Astrocyte of the hippocampus (primary cell): ENCODE measurements around the gene PARL.

ENCODE experiments used
- DNase-seq: peaks from one replicate; pipeline ENCODE4 v3.0.0; 2011; ENCODE audit warnings: low read depth, low spot score

The PARL gene

GRCh38 chr3:183818041-183818620 is 66.5 kb downstream of the PARL start:
- DNase-seq: no peak

DNA sequence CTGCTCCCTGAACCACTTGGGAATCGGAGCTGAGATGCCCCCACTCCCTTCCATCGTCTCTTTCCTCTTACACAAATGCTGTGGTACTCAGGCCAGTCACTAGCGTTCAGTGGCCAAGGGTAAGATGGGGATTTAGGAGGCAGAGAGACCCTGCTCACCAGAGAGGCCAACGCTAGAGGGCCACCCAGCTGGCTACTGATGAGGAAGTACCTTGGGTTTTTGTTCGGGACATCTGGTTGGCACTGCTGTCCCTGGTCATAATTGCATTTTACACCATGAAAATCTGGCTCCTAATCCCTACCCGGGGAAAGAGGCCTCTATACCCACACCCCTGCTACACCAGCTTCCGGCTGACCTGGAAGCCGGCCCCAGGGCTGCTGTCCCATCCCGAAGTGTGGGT is 67.0 kb downstream of the PARL start:
- no peak for DNase-seq

- DNase-seq: no peak
Measured at GRCh38 chr3:183816681-183817510, 67.8 kb downstream of the PARL start.

- no peak for DNase-seq
Measured at GRCh38 chr3:183815951-183816475, 68.7 kb downstream of the PARL start.

DNA sequence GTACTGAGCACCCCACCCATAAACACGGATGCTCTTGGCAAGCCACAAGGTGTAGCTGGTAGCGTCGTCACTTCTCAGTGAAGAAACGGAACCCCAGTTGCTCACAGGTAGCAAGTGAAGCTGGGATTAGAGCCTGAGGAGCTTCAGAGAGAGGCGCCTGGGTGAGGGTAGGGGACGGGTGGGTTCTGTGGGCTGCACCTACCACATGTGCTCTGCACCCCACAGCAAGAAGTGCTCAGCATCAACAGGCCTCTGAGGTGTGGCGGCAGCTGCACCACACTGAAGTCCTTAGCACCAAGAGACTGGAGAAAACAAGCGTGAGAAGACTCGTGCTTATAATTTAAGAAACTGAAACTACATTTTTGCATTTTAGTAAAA is 69.1 kb downstream of the PARL start:
- DNase-seq: no peak

DNA sequence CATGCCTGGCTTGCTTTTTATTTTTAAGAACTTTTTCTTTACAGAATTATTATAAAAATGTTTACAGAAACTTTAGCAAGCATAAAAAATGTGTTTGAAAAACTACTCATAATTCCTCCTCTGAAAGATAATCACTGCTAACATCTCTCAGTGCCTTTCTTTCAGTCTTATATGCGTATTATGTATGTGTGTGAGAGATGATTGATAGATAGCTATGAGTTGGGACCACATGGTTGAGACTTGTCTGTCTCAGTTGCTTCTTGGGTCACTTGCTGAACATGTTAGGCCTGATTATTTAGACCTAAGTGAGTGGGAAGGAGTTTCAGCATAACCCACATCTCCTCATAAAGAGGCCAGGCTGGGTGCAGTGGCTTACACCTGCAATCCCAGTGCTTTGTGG is 70.4 kb downstream of the PARL start:
- DNase-seq: no peak

- no peak for DNase-seq
Measured at GRCh38 chr3:183812761-183813445, 71.8 kb downstream of the PARL start.

DNA sequence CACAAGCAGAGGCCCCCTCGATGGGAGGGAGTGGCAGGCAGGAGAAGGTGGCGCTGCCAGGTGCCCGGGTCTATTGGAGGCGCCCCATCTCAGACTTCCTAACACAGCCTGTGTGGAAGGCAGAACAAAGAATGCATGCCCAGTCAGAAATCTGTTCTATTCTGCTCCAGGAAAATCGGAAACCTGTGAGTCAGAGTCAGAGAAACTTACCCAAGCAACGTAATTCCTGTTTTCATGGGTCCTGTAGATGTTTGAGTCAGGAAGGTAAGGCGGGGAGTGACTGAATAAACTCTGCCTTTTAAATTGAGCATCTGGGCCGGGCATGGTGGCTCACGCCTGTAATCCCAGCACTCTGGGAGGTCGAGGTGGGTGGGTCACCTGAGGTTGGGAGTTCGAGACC is 73.0 kb downstream of the PARL start:
- no peak for DNase-seq

GRCh38 chr3:183810643-183811594 is 73.8 kb downstream of the PARL start:
- DNase-seq: no peak

DNA sequence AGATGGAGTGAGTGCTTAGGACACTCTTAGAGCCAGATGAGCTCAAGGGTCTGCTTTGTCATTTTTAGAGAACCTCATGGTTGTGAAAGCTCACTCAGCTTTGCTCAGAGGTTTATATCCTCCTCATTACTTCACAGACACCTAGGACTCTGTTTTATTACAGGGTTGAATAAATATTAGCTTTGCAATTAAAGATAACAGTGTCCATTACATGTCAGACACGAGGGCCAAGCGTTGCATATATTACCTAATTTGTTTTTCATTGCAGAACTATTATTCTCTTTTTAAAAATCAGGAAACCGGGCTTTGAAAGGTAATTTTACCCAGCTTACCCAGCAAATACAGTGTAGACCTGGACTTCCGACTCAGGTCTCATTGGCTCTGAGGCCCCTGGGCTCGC is 75.4 kb downstream of the PARL start:
- DNase-seq: no peak

GRCh38 chr3:183808355-183808754 is 76.3 kb downstream of the PARL start:
- no peak for DNase-seq

GRCh38 chr3:183807881-183808280 is 76.8 kb downstream of the PARL start:
- DNase-seq: no peak

GRCh38 chr3:183807209-183807728 is 77.4 kb downstream of the PARL start:
- DNase-seq: no peak

- DNase-seq: peak; percentile 46
Measured at GRCh38 chr3:183802989-183803388, 81.7 kb downstream of the PARL start.

GRCh38 chr3:183801601-183802000 is 83.1 kb downstream of the PARL start:
- DNase-seq: no peak

DNA sequence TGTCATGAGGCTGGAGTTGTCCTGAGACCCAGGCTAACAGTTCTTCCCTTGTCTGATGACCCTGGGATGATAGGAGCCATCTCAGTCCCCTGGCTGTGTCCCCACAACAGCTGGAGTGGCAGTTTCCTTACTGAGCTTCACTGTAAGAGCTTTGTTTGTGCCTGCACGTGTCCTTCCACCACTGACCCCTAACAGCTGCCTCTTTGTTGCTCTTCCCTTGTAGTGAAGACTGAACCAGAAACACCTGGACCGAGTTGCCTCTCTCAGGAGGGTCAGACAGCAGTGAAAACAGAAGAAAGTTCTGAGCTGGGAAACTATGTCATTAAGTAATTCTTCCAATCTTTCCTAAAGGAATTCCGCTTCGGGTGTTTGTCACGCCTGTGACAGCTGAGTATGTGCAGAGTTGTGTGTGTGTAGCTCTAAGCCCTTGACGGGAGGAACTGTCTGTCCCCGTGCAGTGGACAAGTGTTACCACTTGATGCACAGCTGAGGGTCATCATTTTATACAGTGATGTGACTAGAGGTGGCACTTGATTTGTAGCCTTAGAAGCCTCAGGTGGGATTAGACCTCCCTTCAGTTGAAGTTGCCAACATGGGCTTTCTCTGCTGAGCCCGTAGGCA is 84.3 kb downstream of the PARL start:
- no peak for DNase-seq

DNA sequence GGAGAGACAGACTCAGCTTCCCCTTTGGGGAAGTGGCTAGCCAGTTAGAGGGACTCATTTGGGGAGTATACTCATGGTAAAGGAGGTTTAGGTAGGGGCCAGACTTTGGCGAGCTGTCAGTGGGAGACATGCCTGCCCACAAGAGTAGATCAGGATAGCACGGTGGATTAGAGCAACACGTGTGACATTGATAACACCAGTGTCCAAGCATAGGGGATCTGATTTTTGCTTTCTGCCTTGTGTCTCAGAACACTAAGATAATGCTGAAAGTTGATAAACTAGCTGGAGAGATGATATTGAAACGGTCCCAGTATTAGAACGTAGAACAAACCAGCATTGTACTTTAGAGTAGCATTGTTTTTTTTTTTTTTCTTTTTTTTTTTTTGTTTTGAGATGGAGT is 85.2 kb downstream of the PARL start:
- no peak for DNase-seq

GRCh38 chr3:183797996-183798395 is 86.7 kb downstream of the PARL start:
- DNase-seq: no peak

DNA sequence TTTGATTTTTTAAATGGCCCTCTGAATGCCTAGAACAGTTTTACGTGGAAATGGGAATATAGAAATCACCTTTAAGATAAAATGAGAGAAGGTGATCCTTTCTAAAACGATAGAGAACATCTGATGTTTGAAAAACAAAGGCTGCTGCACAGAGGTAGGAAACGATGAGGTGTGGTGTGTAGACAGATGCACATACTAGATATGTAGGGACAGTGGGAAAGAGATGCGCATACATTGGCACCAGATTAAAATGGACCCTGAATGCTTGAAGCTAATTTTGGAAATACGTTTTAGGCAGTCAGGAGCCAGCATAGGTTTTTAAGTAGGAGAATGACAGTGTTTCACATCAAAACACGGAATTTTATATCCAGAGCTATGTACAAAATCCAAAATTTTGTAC is 88.3 kb downstream of the PARL start:
- no peak for DNase-seq

- DNase-seq: no peak
Measured at GRCh38 chr3:183794452-183794851, 90.2 kb downstream of the PARL start.

GRCh38 chr3:183792976-183793375 is 91.7 kb downstream of the PARL start:
- no peak for DNase-seq
